HG03575 (cell line): ENCODE results near the gene MCRIP1.

Source experiments
- ATAC-seq: cut with Tn5 transposase; IDR thresholded peaks from one replicate; pipeline ENCODE4 v1.9.1; 2021; ENCODE audit not compliant: unreplicated experiment, insufficient number of reproducible peaks, low FRiP score; ENCODE audit errors: extremely low read depth

Gene MCRIP1

DNA sequence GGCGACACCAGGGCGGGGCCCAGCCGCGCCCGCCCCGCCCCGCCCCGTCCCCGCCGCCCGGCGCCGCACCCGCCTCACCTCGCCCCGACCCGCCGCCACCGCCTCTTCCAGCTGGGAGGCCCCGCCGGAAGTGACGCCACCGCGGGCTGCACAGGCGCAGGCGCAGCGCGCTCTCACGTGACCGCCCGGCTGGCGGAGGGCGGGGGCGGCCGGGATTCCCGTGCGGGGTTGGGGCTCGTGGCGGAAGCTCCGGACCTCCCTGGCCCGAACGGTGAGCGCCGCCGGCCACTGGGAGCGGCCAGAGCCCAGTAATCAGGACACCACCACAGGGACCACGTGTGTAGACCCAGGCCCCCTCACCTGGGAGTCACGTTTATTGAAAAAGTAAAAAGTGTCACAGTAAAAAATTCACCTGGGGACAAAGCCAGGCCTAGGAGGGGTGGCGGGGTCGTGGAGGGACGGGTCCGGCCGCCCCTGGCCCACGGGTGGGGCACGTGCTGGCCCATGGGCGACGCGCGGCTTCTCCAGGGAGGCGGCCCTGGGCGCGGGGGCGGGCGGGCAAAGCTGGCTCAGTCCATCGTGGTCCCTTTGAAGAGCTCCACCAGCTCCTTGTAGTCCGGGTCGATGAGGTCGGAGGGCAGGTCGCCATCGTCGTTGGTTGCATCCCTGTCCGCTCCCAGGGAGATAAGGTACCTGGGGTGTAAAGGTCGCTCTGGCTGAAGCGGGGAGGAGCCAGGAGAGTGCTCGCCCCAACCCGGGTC, at the start of gene MCRIP1:
Gene MCRIP1, minus strand, starts transcription at position 132 of the 761 bp plus-strand sequence. CDS start 8,785 bp downstream, outside the sequence.
- ATAC-seq = no peak

- ATAC-seq = no peak
Measured at GRCh38 chr17:81879121-81879520, 46.0 kb upstream of the MCRIP1 start.

GRCh38 chr17:81878294-81878693, 45.2 kb upstream of the MCRIP1 start:
- no peak for ATAC-seq

- no peak for ATAC-seq
Measured at GRCh38 chr17:81877569-81877968, 44.5 kb upstream of the MCRIP1 start.

- no peak for ATAC-seq
Measured at GRCh38 chr17:81871387-81872230, 38.5 kb upstream of the MCRIP1 start.

- no peak for ATAC-seq
Measured at GRCh38 chr17:81870981-81871386, 37.9 kb upstream of the MCRIP1 start, which contains the start of gene ARHGDIA. TSS of gene ARHGDIA (minus strand) at chr17:81871337. CDS start at chr17:81869930, 1,407 bp downstream.

DNA sequence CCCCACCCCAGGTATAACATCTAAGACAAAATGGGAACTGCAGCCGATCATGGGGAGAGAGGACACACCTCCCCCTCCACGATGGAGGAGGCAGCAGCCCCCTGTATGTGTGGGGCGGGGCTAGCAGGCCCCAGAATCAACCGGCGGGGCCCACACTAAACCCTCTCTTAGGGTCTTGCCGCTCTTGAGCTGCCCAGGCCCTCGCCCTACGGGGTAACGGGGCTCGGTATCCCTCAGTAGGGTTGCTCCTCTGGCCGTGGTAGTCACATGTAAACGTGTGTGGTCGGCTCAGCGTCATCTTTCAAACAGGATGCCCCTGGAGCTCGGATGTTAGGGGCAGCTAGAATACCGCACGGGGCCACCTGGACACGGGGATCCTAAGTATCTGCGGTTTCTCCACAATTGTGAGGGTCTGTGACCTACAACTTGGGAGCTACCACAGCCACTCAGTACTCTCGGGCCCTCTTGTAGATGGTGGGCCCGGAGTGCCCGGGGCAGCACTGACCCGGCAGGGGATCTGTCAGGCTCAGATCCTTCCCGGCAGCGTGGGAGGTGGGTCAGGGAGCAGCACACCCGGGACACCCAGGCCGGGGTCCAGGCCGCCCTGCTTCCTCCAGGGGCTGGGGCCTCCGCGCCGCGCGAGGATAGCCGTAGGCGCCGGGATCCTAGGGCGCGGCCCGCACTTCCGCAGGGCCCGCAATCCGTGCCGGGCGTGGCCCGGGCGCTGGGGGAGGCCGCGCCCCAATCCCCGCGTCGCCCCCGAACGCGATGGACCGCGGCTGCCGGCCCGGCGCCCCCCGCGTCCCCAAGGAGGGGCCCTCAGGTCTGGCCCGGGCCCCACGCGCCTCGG, 37.3 kb upstream of the MCRIP1 start:
- ATAC-seq = no peak

GRCh38 chr17:81869221-81870130, 36.4 kb upstream of the MCRIP1 start:
- no peak for ATAC-seq

GRCh38 chr17:81868674-81869220, 35.7 kb upstream of the MCRIP1 start:
- no peak for ATAC-seq

GRCh38 chr17:81867991-81868673, 35.0 kb upstream of the MCRIP1 start:
- ATAC-seq = no peak

DNA sequence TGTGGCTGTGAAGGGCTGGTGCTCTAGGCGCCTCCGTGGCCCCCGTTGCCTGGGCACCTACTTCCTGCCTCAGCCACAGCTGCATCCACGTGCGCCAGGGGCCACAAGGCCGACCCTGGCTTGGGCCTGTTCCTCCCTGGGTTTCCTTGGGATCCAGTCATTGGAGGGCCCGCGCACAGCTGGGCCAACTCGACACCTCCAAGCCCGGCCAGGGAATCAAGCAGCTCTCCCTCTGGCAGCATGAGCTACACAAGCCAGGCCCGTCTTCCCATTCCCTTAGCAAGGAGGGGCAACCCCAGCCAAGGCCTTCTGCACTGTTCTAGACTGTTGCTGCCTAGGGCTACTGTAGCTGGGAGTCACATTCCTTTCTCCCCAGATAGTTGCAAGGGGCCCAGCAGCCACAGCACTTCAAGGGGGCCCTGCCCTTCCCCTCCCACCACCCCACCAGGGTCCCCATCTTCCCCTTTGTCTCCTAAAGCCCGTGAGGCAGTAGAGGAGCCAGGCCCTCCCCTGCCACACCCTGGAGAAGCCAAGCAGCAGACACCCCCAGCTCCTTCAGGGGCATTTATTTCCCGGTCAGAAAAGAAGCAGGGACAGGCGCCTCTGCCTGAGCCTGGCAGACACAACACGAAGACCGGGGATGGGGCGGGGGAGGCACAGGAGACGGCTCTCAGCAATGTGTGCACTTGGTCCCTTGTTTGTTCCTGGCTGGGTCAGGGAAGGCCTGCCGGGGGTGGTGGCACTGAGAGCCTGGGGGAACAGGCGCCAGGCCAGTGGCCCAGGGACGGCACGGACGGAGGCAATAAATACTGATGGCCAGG, 34.3 kb upstream of the MCRIP1 start:
- ATAC-seq = no peak

- no peak for ATAC-seq
Measured at GRCh38 chr17:81866440-81867169, 33.5 kb upstream of the MCRIP1 start.

- ATAC-seq = no peak
Measured at GRCh38 chr17:81865733-81866439, 32.8 kb upstream of the MCRIP1 start.

DNA sequence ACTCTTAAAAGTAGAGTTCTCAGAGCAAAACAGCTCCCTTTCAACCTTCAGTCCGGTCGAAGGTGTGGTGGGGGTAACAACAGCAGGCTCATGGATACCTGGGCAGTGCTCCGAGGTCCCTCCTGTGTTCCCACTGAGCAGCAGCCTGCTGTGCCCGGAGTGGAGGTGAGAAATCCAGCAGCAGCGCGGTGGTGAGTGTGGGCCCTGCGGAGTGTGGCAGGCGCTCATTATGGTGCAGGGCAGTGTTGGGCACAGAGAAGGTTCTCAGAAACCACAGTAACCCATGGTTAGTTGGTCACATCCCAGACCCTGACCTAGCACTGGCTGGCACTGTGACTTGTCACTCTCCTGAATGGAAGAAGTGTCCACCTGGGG, 32.3 kb upstream of the MCRIP1 start:
- ATAC-seq = no peak
